Prostate gland (tissue), 2 donors: ENCODE measurements around the gene RHOT2.

Experiments
- CTCF ChIP-seq, 4 experiments: fragments of 200-600 bp in 2 of 4; fragments of 450-650 bp in 2 of 4; sonication (generic) in 2 of 4; IDR thresholded peaks; 1 replicate in 3 of 4; 2 replicates in 1 of 4; pipeline ENCODE4 v1.5.1; 2016 to 2019; ENCODE audit warnings: antibody characterized with exemption in 4 of 4, mild to moderate bottlenecking in 2 of 4, moderate library complexity in 2 of 4
- POLR2A ChIP-seq: fragments of 450-650 bp; IDR thresholded peaks from one replicate; pipeline ENCODE4 v1.6.1; 2016; ENCODE audit warnings: antibody characterized with exemption, mild to moderate bottlenecking
- POLR2AphosphoS5 ChIP-seq: sonication (generic); formaldehyde crosslinking; IDR thresholded peaks from one replicate; pipeline ENCODE4 v1.6.1; 2017; ENCODE audit warnings: antibody characterized with exemption

DNA sequence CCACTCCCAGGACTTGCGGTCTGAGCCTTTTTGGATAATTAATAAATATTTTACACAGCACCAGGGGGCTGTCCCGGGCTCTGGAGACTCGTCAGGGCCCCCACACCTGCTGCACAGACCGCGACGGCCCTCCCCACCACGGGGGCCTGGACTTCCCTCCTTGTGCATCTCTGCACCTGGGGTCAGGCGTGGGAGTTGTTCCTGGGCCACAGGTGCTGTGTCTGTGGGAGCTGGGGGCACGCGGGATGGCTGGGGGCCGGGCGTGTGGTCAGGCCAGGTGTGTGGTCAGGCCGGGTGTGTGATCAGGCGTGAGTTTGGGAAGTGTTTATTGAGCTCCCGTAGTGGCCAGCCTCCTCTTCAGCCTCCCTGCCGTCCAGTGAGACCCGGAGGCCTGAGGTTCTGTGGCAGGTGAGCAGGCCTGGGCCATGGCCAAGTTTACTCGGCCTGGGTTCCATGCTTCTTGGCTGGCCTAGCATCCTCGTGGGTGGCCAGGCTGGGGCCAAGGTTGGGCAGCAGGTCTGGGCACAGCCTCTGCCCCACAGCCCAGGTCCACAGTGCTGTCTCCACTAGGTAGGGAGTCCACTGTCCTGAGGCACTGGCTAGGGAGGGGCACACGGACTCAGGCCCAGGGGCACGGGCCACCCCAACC lies 10.4 kb downstream of the RHOT2 start:
- TF ChIP-seq CTCF (IDR thresholded peaks at IDR 0.05): no peak
- TF ChIP-seq POLR2A: no peak
- TF ChIP-seq POLR2AphosphoS5: no peak
